Mesenchymal stem cell (in vitro differentiated cells and primary cell): ENCODE results near the gene DGKD.

Experiments used
- DNase-seq: peaks from one replicate; pipeline ENCODE4 v3.0.0-alpha.2; 2013
- H2AFZ ChIP-seq: one replicate; pipeline ENCODE4 v1.6.1; 2013; ENCODE audit warnings: low read depth, mild to moderate bottlenecking, control low read depth, inconsistent platforms, low read length, moderate library complexity
- H2AK5ac ChIP-seq: 2 replicates; pipeline ENCODE4 v1.6.1; 2013; ENCODE audit warnings: low read length, moderate library complexity, mild to moderate bottlenecking, inconsistent platforms; ENCODE audit not compliant: severe bottlenecking
- H2BK120ac ChIP-seq: one replicate; pipeline ENCODE4 v1.6.1; 2013; ENCODE audit warnings: low read depth, mild to moderate bottlenecking, inconsistent platforms, low read length, moderate library complexity
- H2BK12ac ChIP-seq, 2 experiments: one replicate each; pipeline ENCODE4 v1.6.1; 2013; ENCODE audit warnings: inconsistent platforms in 2 of 2, low read length in 2 of 2, mild to moderate bottlenecking in 2 of 2, moderate library complexity in 2 of 2, control low read depth in 1 of 2
- H2BK15ac ChIP-seq: one replicate; pipeline ENCODE4 v1.6.1; 2013; ENCODE audit warnings: mild to moderate bottlenecking, low read depth, inconsistent platforms; ENCODE audit not compliant: poor library complexity, severe bottlenecking
- H2BK5ac ChIP-seq: 2 replicates; pipeline ENCODE4 v1.6.1; 2013; ENCODE audit warnings: low read depth, mild to moderate bottlenecking, low read length, control low read depth, inconsistent platforms; ENCODE audit not compliant: poor library complexity, severe bottlenecking
- H3K14ac ChIP-seq, 2 experiments: one replicate each; pipeline ENCODE4 v1.6.1; 2013; ENCODE audit warnings: inconsistent platforms in 2 of 2, low read length in 2 of 2, control low read depth in 1 of 2, mild to moderate bottlenecking in 1 of 2, moderate library complexity in 1 of 2
- H3K18ac ChIP-seq, 2 experiments: one replicate each; pipeline ENCODE4 v1.6.1; 2013; ENCODE audit warnings: inconsistent platforms in 2 of 2, low read length in 2 of 2, control low read depth in 1 of 2, low read depth in 1 of 2, mild to moderate bottlenecking in 1 of 2
- H3K23ac ChIP-seq, 2 experiments: one replicate each; pipeline ENCODE4 v1.6.1; 2013; ENCODE audit warnings: inconsistent platforms in 2 of 2, low read length in 2 of 2, mild to moderate bottlenecking in 2 of 2, moderate library complexity in 2 of 2, control low read depth in 1 of 2
- H3K27ac ChIP-seq: 2 replicates; pipeline ENCODE4 v1.5.1; 2013; ENCODE audit warnings: mild to moderate bottlenecking, moderate library complexity, low read length, control low read depth, inconsistent platforms; ENCODE audit not compliant: poor library complexity, severe bottlenecking
- H3K27me3 ChIP-seq, 2 experiments: 2 replicates each; pipeline versions ENCODE4 v1.6.1 to v1.7.0; 2013; ENCODE audit warnings: low read length in 2 of 2, mild to moderate bottlenecking in 2 of 2, moderate library complexity in 2 of 2, control low read depth in 1 of 2, inconsistent platforms in 1 of 2; ENCODE audit not compliant: control insufficient read depth in 1 of 2, insufficient read depth in 1 of 2
- H3K36me3 ChIP-seq, 2 experiments: 2 replicates each; pipeline versions ENCODE4 v1.6.1 to v1.7.0; 2013; ENCODE audit warnings: low read length in 2 of 2, control low read depth in 1 of 2, inconsistent platforms in 1 of 2, low read depth in 1 of 2, mild to moderate bottlenecking in 1 of 2; ENCODE audit not compliant: insufficient read depth in 2 of 2, control insufficient read depth in 1 of 2
- H3K4ac ChIP-seq, 2 experiments: one replicate each; pipeline ENCODE4 v1.6.1; 2013; ENCODE audit warnings: inconsistent platforms in 2 of 2, low read length in 2 of 2, mild to moderate bottlenecking in 2 of 2, moderate library complexity in 2 of 2, control low read depth in 1 of 2, low read depth in 1 of 2
- H3K4me1 ChIP-seq: 2 replicates; pipeline ENCODE4 v1.6.1; 2013; ENCODE audit warnings: low read depth, low read length, control low read depth; ENCODE audit not compliant: control insufficient read depth, insufficient read depth
- H3K4me2 ChIP-seq: 2 replicates; pipeline ENCODE4 v1.6.1; 2013; ENCODE audit warnings: low read length, mild to moderate bottlenecking, inconsistent platforms; ENCODE audit not compliant: poor library complexity, severe bottlenecking
- H3K4me3 ChIP-seq, 2 experiments: 2 replicates each; pipeline versions ENCODE4 v1.5.1 to v1.7.0; 2013; ENCODE audit warnings: low read length in 2 of 2, mild to moderate bottlenecking in 2 of 2, control low read depth in 1 of 2, low read depth in 1 of 2; ENCODE audit not compliant: insufficient read depth in 1 of 2
- H3K79me1 ChIP-seq: replicated peaks from 2 replicates; pipeline ENCODE4 v1.6.1; 2013; ENCODE audit warnings: mild to moderate bottlenecking, control low read depth, low read length, inconsistent platforms; ENCODE audit not compliant: poor library complexity, severe bottlenecking
- H3K9ac ChIP-seq: 2 replicates; pipeline ENCODE4 v1.7.0; 2013; ENCODE audit warnings: mild to moderate bottlenecking, low read length, moderate library complexity
- H3K9me3 ChIP-seq: 2 replicates; pipeline ENCODE4 v1.7.0; 2013; ENCODE audit warnings: mild to moderate bottlenecking, low read length; ENCODE audit not compliant: control insufficient read depth
- H4K8ac ChIP-seq: one replicate; pipeline ENCODE4 v1.6.1; 2013; ENCODE audit warnings: inconsistent platforms, mild to moderate bottlenecking, low read length, moderate library complexity
- H4K91ac ChIP-seq: one replicate; pipeline ENCODE4 v1.6.1; 2013; ENCODE audit warnings: mild to moderate bottlenecking, low read length, inconsistent platforms
- WGBS: methylation state at CpG from one replicate; pipeline ENCODE4 v1.1.7; 2013; ENCODE audit warnings: mixed read lengths; 5-methylcytosine and 5-hydroxymethylcytosine counted together

DGKD gene

DNA sequence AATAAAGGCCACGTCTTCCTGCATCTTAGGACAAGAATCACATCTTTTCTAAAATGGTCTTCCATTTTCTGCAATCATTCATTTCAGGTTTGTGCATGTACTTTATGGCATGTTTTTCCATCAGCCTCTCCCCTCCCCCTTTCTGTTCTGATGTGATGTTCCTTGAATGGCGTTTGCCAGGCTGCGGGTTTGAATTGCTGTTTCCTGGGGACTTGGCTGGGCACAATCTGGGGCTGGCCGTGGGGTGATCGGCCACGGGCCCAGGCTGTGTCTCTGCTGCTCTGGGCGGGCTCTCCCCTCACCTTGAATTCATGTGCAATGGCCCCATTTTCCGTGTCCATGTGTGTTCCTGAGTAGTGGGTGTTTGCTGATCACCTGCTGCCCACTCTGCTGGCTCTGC lies 15.2 kb downstream of the DGKD start:
- peaks cover 28% of the 10 kb centered on the region for H3K79me1 ChIP-seq
- no peak overlapping the region for H4K8ac ChIP-seq
- H2BK5ac ChIP-seq, result no peak overlapping the region
- no peak overlapping the region for H2BK12ac ChIP-seq
- H3K9ac ChIP-seq, result no peak overlapping the region
- no peaks in the 10 kb centered on the region for H3K27me3 ChIP-seq
- no peak overlapping the region for H3K18ac ChIP-seq
- H3K9me3 ChIP-seq, result no peaks in the 10 kb centered on the region
- 93% methylated on average over 8 of the region's 8 CpGs for WGBS
- H2BK120ac ChIP-seq, result no peak overlapping the region
- DNase-seq, result no peak
- H4K91ac ChIP-seq, result no peak overlapping the region
- no peak overlapping the region for H3K4ac ChIP-seq
- H3K27ac ChIP-seq, result no peak overlapping the region
- no peak overlapping the region for H3K14ac ChIP-seq
- H2AFZ ChIP-seq, result no peak overlapping the region
- H3K4me1 ChIP-seq, result no peaks in the 10 kb centered on the region
- H2AK5ac ChIP-seq, result no peak overlapping the region
- H3K36me3 ChIP-seq, result peaks cover 0 to 7% of the 10 kb centered on the region in 2 experiments
- H3K4me3 ChIP-seq, result no peak overlapping the region
- H3K23ac ChIP-seq, result no peak overlapping the region
- H2BK15ac ChIP-seq, result no peak overlapping the region
- H3K4me2 ChIP-seq, result no peak overlapping the region

- no peak for DNase-seq
- Histone ChIP-seq H2BK15ac (no peak overlapping the region), H2BK12ac (no peak overlapping the region), H4K91ac (no peak overlapping the region), H3K27me3 (no peaks in the 10 kb centered on the region), H3K4me3 (no peak overlapping the region), H4K8ac (no peak overlapping the region), H3K4me2 (no peak overlapping the region), H3K14ac (no peak overlapping the region), H2AFZ (no peak overlapping the region), H2AK5ac (no peak overlapping the region), H3K27ac (no peak overlapping the region), H3K23ac (no peak overlapping the region), H3K36me3 (peaks cover 0 to 7% of the 10 kb centered on the region in 2 experiments), H3K79me1 (peaks cover 28% of the 10 kb centered on the region), H3K18ac (no peak overlapping the region), H3K9me3 (no peaks in the 10 kb centered on the region), H3K4me1 (no peaks in the 10 kb centered on the region), H3K4ac (no peak overlapping the region), H2BK120ac (no peak overlapping the region), H3K9ac (no peak overlapping the region), H2BK5ac (no peak overlapping the region)
- 89% methylated on average over 7 of the region's 9 CpGs for WGBS
Observed at GRCh38 chr2:233369897-233370685, 15.8 kb downstream of the DGKD start.

DNA sequence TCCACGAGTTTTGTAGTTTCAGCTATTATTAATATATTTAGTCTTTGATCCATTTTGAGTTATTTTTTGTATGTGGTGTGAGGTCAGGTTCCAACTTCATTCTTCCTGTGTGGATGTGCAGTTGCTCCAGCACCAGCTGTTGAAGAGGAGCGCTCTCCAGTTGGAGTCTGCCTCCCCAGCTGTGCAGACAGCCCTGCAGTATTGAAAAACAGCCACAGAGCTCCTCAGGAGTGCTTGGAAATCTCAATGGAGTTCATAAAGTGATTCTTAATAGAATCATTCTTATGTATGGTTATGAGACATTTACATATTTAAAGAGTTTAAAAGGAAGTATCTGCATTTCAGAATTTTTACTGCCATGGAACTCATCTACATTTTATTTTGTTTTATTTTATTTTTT lies 17.3 kb downstream of the DGKD start:
- H2BK120ac ChIP-seq, result no peak overlapping the region
- H3K4ac ChIP-seq, result no peak overlapping the region
- H3K4me2 ChIP-seq, result no peak overlapping the region
- no peak overlapping the region for H2BK15ac ChIP-seq
- peaks cover 0 to 2% of the 10 kb centered on the region in 2 experiments for H3K36me3 ChIP-seq
- H3K4me3 ChIP-seq, result no peak overlapping the region
- no peaks in the 10 kb centered on the region for H3K27me3 ChIP-seq
- no peak overlapping the region for H2BK12ac ChIP-seq
- H3K27ac ChIP-seq, result no peak overlapping the region
- no peak for DNase-seq
- no peak overlapping the region for H4K8ac ChIP-seq
- H2AK5ac ChIP-seq, result no peak overlapping the region
- no peak overlapping the region for H2AFZ ChIP-seq
- no peaks in the 10 kb centered on the region for H3K9me3 ChIP-seq
- no peak overlapping the region for H3K9ac ChIP-seq
- WGBS, result 93% methylated on average over 1 of the region's 2 CpGs
- no peaks in the 10 kb centered on the region for H3K4me1 ChIP-seq
- H3K14ac ChIP-seq, result no peak overlapping the region
- no peak overlapping the region for H3K23ac ChIP-seq
- peaks cover 21% of the 10 kb centered on the region for H3K79me1 ChIP-seq
- H3K18ac ChIP-seq, result no peak overlapping the region
- H2BK5ac ChIP-seq, result no peak overlapping the region
- no peak overlapping the region for H4K91ac ChIP-seq

DNA sequence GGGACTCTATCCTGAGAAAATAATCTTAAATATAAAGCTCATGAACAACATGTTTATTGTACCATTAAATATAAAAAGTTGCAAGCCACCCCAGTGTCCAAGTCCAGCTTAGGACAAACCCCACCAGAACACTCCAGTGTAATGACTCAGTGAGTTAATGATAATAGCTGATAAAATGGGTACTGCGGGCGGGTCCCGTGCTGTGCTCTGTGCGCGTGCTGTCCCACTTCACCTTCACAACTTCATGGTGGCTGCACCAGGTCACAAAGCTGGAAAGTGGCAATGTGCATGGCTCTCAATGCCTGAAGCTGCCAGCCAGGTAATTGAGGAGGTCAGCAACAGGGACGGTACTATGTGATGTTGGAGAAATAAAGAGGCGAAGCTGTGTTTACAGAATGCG lies 18.6 kb downstream of the DGKD start:
- H4K91ac ChIP-seq, result no peak overlapping the region
- no peak overlapping the region for H3K9ac ChIP-seq
- H3K4me1 ChIP-seq, result no peaks in the 10 kb centered on the region
- H3K4ac ChIP-seq, result no peak overlapping the region
- H3K4me3 ChIP-seq, result no peak overlapping the region
- H3K27ac ChIP-seq, result no peak overlapping the region
- H3K9me3 ChIP-seq, result no peaks in the 10 kb centered on the region
- no peak overlapping the region for H3K23ac ChIP-seq
- H2AK5ac ChIP-seq, result no peak overlapping the region
- H3K18ac ChIP-seq, result no peak overlapping the region
- no peak overlapping the region for H4K8ac ChIP-seq
- no peak overlapping the region for H2BK12ac ChIP-seq
- DNase-seq, result no peak
- H2BK120ac ChIP-seq, result no peak overlapping the region
- H3K79me1 ChIP-seq, result peaks cover 17% of the 10 kb centered on the region
- no peaks in the 10 kb centered on the region for H3K27me3 ChIP-seq
- 95% methylated on average over 8 of the region's 8 CpGs for WGBS
- H2AFZ ChIP-seq, result no peak overlapping the region
- no peak overlapping the region for H2BK5ac ChIP-seq
- no peak overlapping the region for H2BK15ac ChIP-seq
- H3K36me3 ChIP-seq, result peaks cover 0 to 2% of the 10 kb centered on the region in 2 experiments
- H3K14ac ChIP-seq, result no peak overlapping the region
- no peak overlapping the region for H3K4me2 ChIP-seq
